HG02610 (cell line): Measurements from ENCODE around the gene PARP6.

Experiments used
- ATAC-seq: cut with Tn5 transposase; IDR thresholded peaks from one replicate; pipeline ENCODE4 v1.9.1; 2021; ENCODE audit warnings: mild to moderate bottlenecking, moderate library complexity; ENCODE audit not compliant: unreplicated experiment

Gene PARP6

DNA sequence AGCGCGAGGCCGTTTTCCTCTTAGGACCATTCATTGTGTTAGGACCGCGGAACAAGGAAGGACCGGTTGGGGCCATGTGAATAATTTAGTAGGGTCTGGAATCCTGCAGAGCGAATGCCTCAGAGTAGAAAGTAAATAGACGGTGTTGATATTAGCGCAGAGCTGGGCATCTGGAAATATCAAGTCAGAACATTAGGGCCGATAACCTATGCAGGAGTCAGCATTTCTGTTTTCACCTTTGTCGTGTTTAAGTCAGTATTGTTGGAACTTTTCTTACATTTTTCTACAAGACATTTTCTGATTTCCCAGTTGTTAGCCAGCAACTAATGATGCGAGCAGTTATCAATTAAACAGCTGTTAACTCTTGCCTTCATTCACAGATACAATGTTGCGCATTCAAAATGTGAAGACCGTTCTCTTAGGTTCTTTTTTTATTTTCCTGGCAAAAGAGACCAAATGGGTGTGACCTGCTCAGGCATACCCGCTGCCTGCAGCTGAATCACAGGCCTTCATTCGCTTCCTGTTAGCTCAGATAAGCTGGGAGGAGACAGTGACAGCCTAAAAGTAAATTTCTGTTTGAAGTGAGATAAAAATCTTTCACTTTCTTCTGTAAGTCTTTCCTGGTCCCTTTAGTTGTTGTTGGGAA lies 40.4 kb downstream of the PARP6 start:
- no peak for ATAC-seq

GRCh38 chr15:72231066-72231832 lies 41.1 kb downstream of the PARP6 start, which contains the start of gene PKM:
PKM (minus strand) TSS chr15:72231190; CDS start chr15:72219097, 12,093 bp downstream.
- peak; percentile 30 for ATAC-seq

DNA sequence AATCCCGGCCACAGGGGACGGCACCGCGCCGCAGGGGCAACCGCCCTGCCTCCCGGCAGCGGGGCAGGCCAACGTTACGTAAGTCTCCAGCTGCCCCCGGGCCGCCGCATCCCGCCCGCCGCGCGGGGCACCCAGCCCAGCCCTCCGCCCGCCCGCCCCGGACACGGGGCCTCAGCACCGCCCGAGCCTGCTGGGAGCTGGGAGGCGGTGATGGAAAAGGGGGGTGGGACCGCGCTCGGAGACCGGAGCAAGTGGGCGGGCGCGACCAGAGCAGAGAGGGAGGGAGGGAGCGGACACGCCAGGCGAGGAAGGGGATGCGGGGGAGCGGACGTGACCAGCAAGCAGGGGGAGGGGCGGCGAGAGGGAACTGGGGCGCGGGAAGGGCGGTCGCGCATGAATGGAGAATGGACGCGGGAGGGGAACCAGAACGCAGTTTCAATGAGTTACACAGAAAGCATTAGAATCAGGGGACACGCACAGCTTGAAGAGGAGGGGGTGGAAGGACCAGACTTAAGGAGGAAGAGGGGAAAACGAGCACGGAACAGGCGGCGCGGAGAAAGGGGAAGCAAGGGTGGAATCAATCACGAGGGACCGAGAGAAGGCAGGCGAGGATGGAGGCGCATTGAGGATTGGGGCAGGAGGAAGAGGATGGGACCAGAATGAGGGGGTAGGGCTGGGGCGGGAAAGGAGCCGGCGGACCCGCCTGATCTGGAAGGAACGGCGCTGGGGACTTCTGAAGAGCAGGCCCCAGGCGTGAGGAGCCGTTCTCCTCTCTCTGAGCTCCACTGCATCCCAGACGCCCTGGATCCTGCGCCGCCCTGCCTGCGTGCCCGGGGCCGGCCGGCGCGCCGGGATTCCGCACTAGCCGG lies 41.9 kb downstream of the PARP6 start:
- ATAC-seq = no peak

GRCh38 chr15:72229947-72230196 lies 42.5 kb downstream of the PARP6 start:
- no peak for ATAC-seq

DNA sequence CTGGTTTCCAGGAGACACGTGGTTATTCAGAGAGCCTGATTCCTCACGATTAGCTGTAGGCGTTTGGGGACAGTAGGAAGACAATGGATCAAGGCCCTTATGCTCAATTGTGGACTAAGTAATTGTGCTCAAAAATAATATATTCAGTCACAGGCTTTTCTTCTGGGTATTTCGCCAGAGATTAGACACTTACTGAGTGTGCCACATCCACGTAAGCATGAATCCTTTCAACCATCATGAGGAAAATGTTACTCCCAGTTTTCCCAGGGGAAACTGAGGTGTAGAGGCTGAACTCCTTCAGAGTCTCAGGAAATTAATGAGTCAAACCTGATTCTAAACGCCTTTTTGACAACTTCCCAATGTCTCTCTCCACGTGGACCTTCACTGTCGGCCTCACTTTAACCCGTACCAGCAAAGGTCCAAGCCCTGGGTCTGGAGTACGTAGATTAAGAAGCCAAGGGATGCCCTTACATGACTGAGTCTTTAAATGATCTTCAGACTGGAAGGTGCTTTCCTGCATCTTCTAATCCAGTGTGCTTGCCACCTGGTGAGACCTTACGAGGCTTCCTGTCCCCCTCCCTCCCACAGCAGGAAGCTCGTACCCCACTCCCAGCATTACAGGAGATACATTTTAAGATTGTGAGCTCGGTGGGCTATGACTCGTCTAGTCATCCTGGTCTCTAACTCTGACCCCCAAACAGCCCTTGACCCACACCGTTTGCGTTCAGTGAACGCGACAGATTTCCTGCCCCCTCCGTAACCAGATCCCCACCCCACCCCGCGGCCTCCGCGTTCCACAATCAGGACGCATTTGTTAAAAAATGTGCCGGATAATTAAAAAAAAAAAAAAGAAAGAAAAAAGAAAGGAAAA lies 43.0 kb downstream of the PARP6 start:
- no peak for ATAC-seq

DNA sequence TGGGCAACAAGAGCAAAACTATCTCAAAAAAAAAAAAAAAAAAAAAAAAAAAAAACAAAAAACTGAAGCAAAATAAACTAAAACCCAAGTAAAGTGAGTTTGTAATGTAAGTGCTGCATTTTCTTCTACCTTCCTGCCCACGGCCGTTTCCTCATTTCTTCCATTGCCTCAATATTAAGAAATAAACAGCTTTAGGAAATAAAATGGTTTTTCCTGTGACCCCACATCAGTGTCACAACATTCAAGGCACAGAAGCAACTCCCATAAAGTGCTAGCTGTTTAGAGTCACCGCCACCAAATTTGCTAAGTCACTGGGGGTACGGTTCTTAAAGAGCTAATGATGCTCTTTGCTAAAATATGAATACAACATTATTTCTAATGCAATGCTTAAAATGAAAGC lies 44.6 kb downstream of the PARP6 start:
- ATAC-seq = no peak

DNA sequence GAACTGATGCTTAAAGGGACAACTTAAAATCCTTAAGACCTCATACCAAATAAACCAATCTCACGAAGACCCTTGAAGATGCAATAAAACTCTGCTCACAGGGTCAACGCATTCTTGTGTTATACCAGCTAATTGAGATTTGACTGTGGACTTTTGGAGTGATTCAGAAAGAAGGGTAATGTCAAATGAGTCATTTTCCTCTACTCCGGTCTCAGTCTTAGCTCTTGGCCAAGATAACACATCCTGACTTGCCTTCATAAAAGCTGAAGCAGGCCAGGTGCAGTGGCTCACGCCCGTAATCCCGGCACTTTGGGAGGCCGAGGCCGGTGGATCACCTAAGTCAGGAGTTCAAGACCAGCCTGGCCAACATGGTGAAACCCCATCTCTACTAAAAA lies 45.2 kb downstream of the PARP6 start:
- ATAC-seq = peak; percentile 11

DNA sequence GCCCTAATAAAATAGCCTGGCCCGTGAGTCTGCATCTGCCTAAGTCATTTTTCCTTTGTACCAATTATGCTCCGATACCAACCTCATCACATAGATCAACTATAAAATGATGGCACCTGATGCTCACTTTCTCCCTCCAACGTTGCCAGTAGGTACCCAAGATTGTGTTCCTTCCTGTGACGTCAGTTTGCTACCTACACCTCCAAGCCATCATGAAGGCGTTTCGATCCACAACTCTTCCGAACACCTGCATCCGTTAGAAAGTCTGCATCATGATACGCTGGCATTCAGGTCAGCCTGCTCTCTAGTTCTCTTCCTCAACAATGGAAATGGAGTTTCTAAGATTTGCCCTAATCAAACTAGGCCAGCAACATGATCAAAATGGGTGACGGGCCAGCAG lies 49.1 kb downstream of the PARP6 start:
- ATAC-seq = no peak

- ATAC-seq = no peak
Observed at GRCh38 chr15:72222393-72222792, 50.0 kb downstream of the PARP6 start.

GRCh38 chr15:72220687-72221086 lies 51.7 kb downstream of the PARP6 start:
- no peak for ATAC-seq

GRCh38 chr15:72217216-72217615 lies 55.1 kb downstream of the PARP6 start:
- no peak for ATAC-seq

DNA sequence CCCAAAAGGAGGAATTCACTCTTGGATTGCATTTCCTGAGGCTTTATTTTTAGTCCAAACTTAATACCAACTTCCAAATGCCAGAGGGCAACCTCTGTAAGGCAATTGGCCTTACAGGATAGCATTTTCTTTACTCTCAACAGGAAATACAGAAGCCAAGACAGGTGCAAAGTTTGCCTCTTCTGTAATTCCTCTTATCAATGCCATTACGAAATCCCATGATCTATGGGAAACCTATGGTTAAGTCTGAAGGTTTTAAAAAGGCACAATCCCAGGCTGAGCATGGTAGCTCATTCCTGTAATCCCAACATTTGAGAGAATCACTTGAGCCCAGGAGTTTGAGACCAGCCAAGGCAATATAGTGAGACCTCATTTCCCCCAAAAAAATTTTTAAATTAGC lies 56.3 kb downstream of the PARP6 start:
- ATAC-seq = no peak

- ATAC-seq = no peak
Observed at GRCh38 chr15:72207558-72208085, 64.7 kb downstream of the PARP6 start.

GRCh38 chr15:72206677-72207000 lies 65.7 kb downstream of the PARP6 start:
- no peak for ATAC-seq

DNA sequence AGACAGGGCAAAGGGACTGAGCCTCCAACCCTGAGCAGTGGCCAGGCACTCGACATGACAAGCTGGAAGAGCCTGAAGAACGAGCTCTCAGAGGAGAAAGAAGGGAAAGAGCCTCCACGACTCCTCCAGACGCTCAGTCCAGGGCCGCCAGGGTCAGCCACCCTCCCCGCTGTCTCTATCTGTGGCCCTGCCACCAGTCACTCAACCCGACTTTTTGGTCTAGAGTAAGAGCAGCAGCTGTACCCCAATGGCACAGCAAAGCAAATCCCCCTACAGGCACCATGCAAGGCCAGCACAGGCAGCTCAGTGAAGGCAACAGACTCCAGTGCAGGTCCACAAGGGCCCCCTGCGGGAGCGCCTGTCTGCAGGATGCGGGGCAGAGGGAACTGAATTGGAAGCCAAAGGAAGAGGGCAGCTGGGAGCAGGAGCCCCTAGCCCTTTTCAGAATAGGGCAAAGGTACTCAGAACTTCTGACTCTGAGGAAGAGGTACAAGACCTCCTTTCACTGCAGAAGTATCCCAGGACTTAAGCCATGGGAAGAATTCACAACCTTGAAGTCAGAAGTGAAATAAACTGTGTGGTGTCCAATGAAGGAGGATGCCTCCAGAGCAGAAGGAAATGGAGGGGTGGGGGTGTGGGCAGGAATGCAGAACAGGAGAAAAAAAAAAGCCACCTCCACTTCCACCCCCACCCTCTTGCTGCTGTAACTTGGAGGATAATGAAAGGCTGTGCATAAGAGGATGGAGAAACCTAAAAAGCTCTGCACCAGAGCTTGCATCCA lies 66.3 kb downstream of the PARP6 start:
- no peak for ATAC-seq

DNA sequence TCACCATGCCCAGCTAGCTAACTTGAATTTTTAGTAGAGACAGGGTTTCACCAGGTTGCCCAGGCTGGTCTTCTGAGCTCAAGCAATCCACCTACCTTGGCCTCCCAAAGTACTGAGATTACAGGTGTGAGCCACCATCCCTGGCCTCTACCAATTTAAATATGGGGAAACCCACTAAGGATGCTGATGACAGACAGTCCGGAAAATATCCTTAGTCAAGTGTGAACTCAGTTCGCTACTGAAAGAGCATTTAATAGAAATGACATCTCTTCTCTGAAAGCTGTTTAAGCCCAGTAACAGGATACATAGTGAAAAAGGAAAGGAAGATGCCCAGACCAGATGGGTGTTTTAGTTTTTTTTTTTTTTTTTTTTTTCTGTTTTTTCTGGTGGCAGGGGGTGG lies 67.1 kb downstream of the PARP6 start:
- ATAC-seq = no peak

DNA sequence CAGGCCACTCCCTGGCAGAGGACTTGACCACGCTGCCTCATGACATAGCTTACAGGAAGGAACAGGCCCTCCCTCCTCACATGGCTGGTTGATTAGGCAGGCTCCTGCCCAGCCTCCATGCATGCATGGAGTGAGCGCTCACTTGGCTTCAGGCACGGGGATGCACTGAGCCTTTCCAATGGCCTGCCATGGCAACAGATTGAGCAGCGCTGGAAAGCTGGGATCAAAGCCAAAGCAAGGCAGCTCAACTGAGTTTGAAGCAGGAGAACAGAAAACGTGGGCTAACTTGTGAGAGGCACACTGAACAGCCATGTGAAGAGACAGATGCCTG lies 68.9 kb downstream of the PARP6 start:
- ATAC-seq = no peak

DNA sequence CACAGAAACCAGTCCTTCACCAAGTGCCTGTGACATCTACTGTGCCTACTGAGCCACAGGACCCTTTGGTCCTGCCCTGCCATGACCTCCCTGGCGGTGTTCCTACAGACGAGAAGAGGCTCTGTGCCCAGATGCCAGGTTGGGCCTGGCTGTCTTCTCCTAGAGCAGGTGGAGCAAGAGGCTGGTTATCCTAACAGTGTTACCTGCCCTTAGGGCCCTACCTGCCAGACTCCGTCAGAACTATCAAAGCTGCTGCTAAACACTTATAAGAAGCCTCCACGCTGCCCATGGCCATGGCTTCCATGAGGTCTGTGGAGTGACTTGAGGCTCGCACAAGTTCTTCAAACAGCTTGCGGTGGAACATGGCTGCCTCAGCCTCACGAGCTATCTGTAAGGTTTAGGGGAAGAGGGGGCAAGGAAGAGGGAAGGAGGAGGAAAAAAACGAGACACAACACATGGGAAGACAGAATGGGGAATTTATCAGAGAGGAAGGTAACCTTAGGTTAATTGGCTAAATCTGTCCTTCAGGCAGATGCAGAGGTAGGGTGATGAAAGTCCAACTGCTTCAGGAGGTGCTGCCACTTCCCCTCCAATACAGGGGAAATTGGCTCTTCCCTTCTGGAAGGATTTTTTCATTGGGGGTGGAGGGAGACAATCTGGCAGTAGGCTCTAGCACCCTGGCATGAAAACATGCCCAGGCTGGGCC lies 69.4 kb downstream of the PARP6 start:
- no peak for ATAC-seq

DNA sequence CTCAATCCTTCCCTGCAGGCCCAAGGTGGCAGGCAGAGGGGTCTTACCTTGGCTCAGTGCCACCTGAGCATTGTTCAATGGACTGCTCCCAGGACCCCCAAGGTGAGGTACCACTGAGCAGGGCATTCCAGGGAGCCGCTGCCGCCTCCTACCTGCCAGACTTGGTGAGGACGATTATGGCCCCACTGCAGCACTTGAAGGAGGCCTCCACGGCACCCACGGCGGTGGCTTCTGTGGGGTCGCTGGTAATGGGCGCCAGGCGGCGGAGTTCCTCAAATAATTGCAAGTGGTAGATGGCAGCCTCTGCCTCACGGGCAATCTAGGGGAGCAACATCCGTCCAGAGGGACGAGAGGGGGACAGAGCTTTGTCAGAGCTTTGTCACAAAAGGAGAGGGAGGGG lies 70.1 kb downstream of the PARP6 start:
- ATAC-seq = no peak
